Measurements from ENCODE around the gene SERPINE1.
"Not testable (repeated sequence)": the region's sequence is repeated elsewhere in the genome, so short reads cannot be mapped to it uniquely, and the experiment has no call there.

SERPINE1 gene

DNA sequence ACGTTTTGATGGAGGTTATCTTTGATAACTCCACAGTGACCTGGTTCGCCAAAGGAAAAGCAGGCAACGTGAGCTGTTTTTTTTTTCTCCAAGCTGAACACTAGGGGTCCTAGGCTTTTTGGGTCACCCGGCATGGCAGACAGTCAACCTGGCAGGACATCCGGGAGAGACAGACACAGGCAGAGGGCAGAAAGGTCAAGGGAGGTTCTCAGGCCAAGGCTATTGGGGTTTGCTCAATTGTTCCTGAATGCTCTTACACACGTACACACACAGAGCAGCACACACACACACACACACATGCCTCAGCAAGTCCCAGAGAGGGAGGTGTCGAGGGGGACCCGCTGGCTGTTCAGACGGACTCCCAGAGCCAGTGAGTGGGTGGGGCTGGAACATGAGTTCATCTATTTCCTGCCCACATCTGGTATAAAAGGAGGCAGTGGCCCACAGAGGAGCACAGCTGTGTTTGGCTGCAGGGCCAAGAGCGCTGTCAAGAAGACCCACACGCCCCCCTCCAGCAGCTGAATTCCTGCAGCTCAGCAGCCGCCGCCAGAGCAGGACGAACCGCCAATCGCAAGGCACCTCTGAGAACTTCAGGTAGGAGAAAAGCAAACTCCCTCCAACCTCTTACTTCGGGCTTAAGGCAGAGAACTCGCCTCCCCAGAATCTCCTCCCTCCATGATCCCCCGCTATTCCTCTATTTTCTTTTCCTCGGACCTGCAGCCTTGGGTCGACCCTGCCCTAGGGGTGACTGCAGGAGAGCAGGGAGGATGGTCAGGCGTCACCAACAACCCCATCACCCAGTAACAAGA lies at the start of gene SERPINE1:
SERPINE1 (plus strand) TSS at position 454 of the 809 bp plus-strand sequence. CDS start 1,290 bp downstream, outside the sequence.
- DNase-seq (ENCODE audit: low read depth in 2 of 2) = peak; percentile 12 to 31

GRCh38 chr7:101077303-101078086 lies 49.4 kb upstream of the SERPINE1 start:
- DNase-seq (ENCODE audit: low read depth in 2 of 2) = peak; percentile 66 to 78

- DNase-seq (ENCODE audit: low read depth in 2 of 2) = no peak
Observed at GRCh38 chr7:101081432-101081831, 45.5 kb upstream of the SERPINE1 start.

GRCh38 chr7:101084865-101085161 lies 42.1 kb upstream of the SERPINE1 start:
- no peak for DNase-seq (ENCODE audit: low read depth in 2 of 2)

- DNase-seq (ENCODE audit: low read depth in 2 of 2) = peak; percentile 53 to 56
Observed at GRCh38 chr7:101085162-101085964, 41.5 kb upstream of the SERPINE1 start, which contains the start of gene TRIM56. TRIM56 (plus strand) TSS chr7:101085481; CDS start chr7:101087313, 1,832 bp downstream.

DNA sequence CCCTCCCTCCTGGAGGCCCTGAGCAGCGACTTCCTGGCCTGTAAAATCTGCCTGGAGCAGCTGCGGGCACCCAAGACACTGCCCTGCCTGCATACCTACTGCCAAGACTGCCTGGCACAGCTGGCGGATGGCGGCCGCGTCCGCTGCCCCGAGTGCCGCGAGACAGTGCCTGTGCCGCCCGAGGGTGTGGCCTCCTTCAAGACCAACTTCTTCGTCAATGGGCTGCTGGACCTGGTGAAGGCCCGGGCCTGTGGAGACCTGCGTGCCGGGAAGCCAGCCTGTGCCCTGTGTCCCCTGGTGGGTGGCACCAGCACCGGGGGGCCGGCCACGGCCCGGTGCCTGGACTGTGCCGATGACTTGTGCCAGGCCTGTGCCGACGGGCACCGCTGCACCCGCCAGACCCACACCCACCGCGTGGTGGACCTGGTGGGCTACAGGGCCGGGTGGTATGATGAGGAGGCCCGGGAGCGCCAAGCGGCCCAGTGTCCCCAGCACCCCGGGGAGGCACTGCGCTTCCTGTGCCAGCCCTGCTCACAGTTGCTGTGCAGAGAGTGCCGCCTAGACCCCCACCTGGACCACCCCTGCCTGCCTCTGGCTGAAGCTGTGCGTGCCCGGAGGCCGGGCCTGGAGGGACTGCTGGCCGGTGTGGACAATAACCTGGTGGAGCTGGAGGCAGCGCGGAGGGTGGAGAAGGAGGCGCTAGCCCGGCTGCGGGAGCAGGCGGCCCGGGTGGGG lies 39.4 kb upstream of the SERPINE1 start:
- DNase-seq (ENCODE audit: low read depth in 2 of 2) = no peak

GRCh38 chr7:101088069-101088425 lies 38.9 kb upstream of the SERPINE1 start:
- no peak for DNase-seq (ENCODE audit: low read depth in 2 of 2)

- DNase-seq (ENCODE audit: low read depth in 2 of 2) = no peak
Observed at GRCh38 chr7:101088858-101089529, 37.9 kb upstream of the SERPINE1 start.

DNA sequence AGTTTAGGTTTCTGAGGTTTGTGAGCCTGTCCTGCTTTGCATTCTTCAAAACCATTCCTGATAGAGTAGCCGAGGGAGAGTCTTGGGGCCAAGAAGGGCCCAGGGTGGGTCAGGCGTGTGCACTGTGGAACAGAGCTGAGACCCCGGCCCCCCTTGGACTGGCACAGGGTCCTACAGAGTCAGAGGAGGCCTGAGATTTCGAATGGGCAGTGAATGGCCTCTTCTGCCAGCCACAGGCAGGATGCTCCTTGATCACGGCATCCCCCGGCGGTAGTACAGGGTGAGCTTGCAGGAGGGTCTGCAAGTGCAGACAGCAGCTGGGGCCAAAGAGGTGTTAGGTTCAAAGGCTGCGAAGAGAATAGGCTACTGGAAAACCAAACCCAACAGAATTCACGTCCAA lies 37.0 kb upstream of the SERPINE1 start:
- DNase-seq (ENCODE audit: low read depth in 2 of 2) = no peak

DNA sequence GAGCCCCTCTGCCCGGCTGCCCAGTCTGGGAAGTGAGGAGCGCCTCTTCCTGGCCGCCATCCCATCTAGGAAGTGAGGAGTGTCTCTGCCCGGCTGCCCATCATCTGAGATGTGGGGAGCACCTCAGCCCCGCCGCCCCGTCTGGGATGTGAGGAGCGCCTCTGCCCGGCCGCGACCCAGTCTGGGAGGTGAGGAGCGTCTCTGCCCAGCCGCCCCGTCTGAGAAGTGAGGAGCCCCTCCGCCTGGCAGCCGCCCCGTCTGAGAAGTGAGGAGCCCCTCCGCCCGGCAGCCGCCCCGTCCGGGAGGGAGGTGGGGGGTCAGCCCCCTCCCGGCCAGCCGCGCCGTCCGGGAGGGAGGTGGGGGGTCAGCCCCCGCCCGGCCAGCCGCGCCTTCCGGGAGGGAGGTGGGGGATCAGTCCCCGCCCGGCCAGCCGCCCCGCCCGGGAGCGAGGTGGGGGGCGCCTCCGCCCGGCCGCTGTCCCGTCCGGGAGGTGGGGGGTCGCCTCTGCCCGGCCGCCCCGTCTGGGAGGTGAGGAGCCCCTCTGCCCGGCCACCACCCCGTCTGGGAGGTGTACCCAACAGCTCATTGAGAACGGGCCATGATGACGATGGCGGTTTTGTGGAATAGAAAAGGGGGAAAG lies 34.5 kb upstream of the SERPINE1 start:
- DNase-seq (ENCODE audit: low read depth in 2 of 2) = not testable (repeated sequence)

DNA sequence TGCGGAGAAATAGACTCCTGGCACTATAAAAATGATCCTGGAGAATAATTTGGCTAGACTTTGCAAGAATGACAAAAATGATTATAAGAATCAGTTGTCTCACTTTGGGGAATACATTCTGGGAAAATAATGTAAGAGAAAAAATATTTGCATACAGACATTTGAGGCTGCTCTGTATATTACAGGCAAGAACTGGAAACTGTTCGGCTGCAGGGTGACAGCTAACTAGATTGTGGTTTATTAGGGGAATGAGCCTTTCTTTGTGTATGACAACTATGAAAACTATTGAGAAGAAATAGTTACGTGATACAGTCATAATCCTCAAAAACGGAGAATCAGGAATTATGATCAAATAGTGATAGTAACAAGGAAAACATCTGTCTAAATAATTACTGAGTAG lies 33.0 kb upstream of the SERPINE1 start:
- DNase-seq (ENCODE audit: low read depth in 2 of 2) = no peak

DNA sequence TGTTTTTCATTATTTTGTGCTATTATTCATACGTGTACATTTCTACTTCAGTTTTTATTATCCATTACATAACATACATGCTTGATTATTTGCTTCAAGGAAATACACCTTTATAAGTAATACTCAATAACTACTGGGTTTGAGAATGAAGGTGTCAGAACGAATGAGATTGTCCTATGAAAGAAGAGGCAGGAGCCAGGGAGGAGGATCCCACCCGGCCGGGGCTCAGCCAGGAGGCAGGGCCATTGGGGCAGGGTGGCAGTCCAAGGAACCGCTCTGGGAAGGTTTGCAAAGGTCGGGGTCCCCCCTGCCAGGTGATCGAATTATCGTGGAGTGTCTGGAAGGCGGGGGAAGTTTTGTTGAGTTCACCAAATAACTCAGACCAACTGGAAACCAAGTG lies 32.5 kb upstream of the SERPINE1 start:
- DNase-seq (ENCODE audit: low read depth in 2 of 2) = no peak

GRCh38 chr7:101094791-101095375 lies 32.0 kb upstream of the SERPINE1 start:
- no peak for DNase-seq (ENCODE audit: low read depth in 2 of 2)

- no peak for DNase-seq (ENCODE audit: low read depth in 2 of 2)
Observed at GRCh38 chr7:101096331-101096956, 30.5 kb upstream of the SERPINE1 start.

DNA sequence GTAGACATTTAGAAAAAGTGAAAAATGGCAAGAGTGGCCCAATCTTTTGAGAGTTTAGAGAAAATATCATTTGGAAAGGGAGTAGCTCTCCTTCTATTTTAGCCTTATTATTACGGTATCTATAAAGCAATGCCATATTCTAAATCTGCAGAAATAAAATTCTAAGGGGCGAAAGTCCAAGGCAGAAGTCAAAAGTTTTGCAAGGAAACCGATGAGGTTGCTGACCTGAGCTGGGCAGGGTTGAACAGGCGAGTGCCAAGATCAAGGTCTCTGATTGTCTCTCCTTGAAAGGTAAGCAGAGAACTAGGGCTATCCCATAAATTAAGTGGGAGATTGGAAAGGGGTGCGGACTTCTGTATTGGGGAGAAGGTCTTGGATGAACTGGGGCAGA lies 30.0 kb upstream of the SERPINE1 start:
- DNase-seq (ENCODE audit: low read depth in 2 of 2) = no peak

DNA sequence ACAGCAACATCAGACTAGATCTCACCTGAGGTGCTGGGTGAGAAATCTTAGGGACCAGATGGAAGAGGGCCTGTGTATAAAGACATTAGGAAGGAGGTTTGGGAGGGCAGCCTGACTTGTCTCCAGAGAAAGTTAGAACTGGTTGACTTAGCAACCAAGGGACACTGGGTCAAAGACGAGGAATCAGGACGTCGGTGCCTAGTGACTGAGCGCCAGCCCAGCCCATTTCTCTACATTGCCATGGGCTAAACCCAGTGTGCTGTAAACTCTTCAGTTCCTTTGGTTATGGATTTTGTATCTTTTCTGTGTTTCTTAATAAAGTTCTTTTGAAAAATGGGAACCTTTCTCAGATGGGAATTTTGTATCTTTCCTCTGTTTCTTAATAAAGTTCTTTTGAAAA lies 29.3 kb upstream of the SERPINE1 start:
- no peak for DNase-seq (ENCODE audit: low read depth in 2 of 2)

GRCh38 chr7:101099969-101100781 lies 26.7 kb upstream of the SERPINE1 start:
- DNase-seq (ENCODE audit: low read depth in 2 of 2) = no peak
